Adrenal gland (tissue), 12 donors: ENCODE data around the gene COMMD8. TPM values are rescaled to one million over a fixed set of nuclear protein-coding genes. Genes with fewer than 3 reads are reported as not detected.

ENCODE experiments used
- DNase-seq, 7 donors: peaks; one replicate each; pipeline ENCODE4 v3.0.0-alpha.2; 2019 to 2020
- H3K27ac ChIP-seq, 5 donors: fragments of 200-600 bp; sonication (generic) in 4 of 5; 1 replicate in 3 of 5; 2 replicates in 2 of 5; pipeline versions ENCODE4 v1.5.1 to v1.8.0; 2016 to 2020; ENCODE audit warnings: mild to moderate bottlenecking in 1 of 5
- H3K27me3 ChIP-seq: fragments of 200-600 bp; 2 replicates; pipeline ENCODE4 v1.8.0; 2021
- H3K36me3 ChIP-seq, 2 donors: fragments of 200-600 bp; replicated peaks in 1 of 2; 1 replicate in 1 of 2; 2 replicates in 1 of 2; pipeline versions ENCODE4 v1.5.1 to v1.8.0; 2018 to 2022
- H3K4me1 ChIP-seq, 2 donors: fragments of 200-600 bp; replicated peaks in 1 of 2; 1 replicate in 1 of 2; 2 replicates in 1 of 2; pipeline versions ENCODE4 v1.5.1 to v1.8.0; 2018 to 2021
- H3K4me3 ChIP-seq, 4 donors: fragments of 200-600 bp; sonication (generic) in 3 of 4; one replicate each; pipeline ENCODE4 v1.5.1; 2016 to 2018
- H3K9me3 ChIP-seq, 3 donors: fragments of 200-600 bp; sonication (generic) in 1 of 3; replicated peaks in 1 of 3; 1 replicate in 2 of 3; 2 replicates in 1 of 3; pipeline versions ENCODE4 v1.5.1 to v1.8.0; 2016 to 2021
- CTCF ChIP-seq, 6 experiments: fragments of 450-650 bp in 4 of 6; fragments of 200-600 bp in 2 of 6; sonication (generic) in 1 of 6; IDR thresholded peaks; 1 replicate in 5 of 6; 2 replicates in 1 of 6; pipeline versions ENCODE4 v1.5.1 to v1.8.0; 2016 to 2021; ENCODE audit warnings: antibody characterized with exemption in 6 of 6, mild to moderate bottlenecking in 2 of 6, moderate library complexity in 1 of 6
- POLR2A ChIP-seq, 2 donors: fragments of 450-650 bp; IDR thresholded peaks; one replicate each; pipeline ENCODE4 v1.6.1; 2017; ENCODE audit warnings: antibody characterized with exemption in 2 of 2, mild to moderate bottlenecking in 2 of 2, moderate library complexity in 1 of 2
- WGBS, 4 donors: extraction: QIAGEN DNeasy Blood & Tissue Kit in 2 of 4; methylation state at CpG; one replicate each; pipeline versions ENCODE4 v1.1.5 to v1.1.7; 2013 to 2017; 5-methylcytosine and 5-hydroxymethylcytosine counted together
- intact Hi-C, 2 donors: fragments of 100-400 bp; cut with DNase I; formaldehyde crosslinking; loops; one replicate each; pipeline versions ENCODE4 v1.14.1 to v1.15.0; 2022 to 2023
- polyA plus RNA-seq, 3 donors: library from polyadenylated mRNA; stranded (reverse); fragments of 200-250 nt in 2 of 3; fragments of 350-450 nt in 1 of 3; fragmentation: Illumina TruSeq in 1 of 3; extraction: RNeasy Lipid Tissue Mini Kit (QIAGEN cat#74804) in 1 of 3; gene quantifications; one replicate each; pipeline ENCODE4 v1.2.3, GENCODE V29; 2013 to 2014
- total RNA-seq, 9 donors: library from RNA; depleted of rRNA in 4 of 9; stranded (reverse); fragments of >200 nt in 4 of 9; fragments of 120-200 nt in 1 of 9; fragmentation: NEBNext Ultra II Directional in 1 of 9; extraction: Animal tissue kit (Norgen Biotek cat#: 25700) in 1 of 9; gene quantifications; one replicate each; pipeline versions ENCODE4 v1.1.0 to v1.2.4, GENCODE V29; 2013 to 2023
- donor health status: healthy with polysubstance abuse.
- donor health status: Bipolar disorder and iron deficiency.
- donor health status: DM: yes; HTN: yes; CAD: no.
- donor health status: DM: no; HTN: no; CAD: no.
- donor health status: DM: no; HTN: no; CAD: no.
- donor health status: DM: yes; HTN: yes; CAD: no.

Gene COMMD8
- total and polyA plus RNA-seq, 12 donors, result 6.3 to 33.2 (median 16.1) TPM

DNA sequence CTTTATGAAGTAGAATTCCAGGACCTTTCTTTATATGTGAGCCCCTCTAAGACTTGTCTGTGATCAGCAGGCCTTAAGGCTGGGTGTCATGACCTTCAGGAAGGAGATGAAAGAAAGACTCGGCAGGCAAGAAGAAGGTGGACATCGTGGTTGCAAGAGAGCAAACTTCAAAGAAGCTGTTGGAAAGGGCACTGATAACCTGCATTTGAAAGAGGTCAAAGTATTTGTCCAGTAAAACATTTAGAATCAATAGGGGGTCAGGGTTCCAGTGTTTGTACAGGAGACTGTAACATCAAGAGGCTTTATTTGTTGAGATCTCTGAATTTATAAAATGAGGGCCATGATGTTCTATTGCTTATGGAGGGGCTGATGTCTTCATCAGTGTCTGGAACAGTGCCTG is 44.2 kb downstream of the COMMD8 start:
- no peaks in the 10 kb centered on the region for H3K9me3 ChIP-seq
- TF ChIP-seq POLR2A (IDR thresholded peaks at IDR 0.05) (no peak), CTCF (IDR thresholded peaks at IDR 0.05) (no peak)
- H3K4me1 ChIP-seq, result no peaks in the 10 kb centered on the region
- 40 to 64% (median 52%) methylated on average over 2 of the region's 2 CpGs for WGBS, 4 donors
- no peak overlapping the region for H3K4me3 ChIP-seq
- no peak overlapping the region for H3K27ac ChIP-seq
- DNase-seq, result no peak
- H3K36me3 ChIP-seq, result no peaks in the 10 kb centered on the region
- intact Hi-C loops, result no loop called here
- H3K27me3 ChIP-seq, result no peaks in the 10 kb centered on the region

GRCh38 chr4:47418147-47418546 is 45.4 kb downstream of the COMMD8 start:
- no peak overlapping the region for H3K4me3 ChIP-seq
- 31 to 73% (median 51%) methylated on average over 2 of the region's 2 CpGs for WGBS, 4 donors
- no peak overlapping the region for H3K27ac ChIP-seq
- DNase-seq, result no peak
- intact Hi-C loops, result no loop called here
- no peaks in the 10 kb centered on the region for H3K27me3 ChIP-seq
- no peaks in the 10 kb centered on the region for H3K4me1 ChIP-seq
- no peaks in the 10 kb centered on the region for H3K36me3 ChIP-seq
- no peaks in the 10 kb centered on the region for H3K9me3 ChIP-seq
- TF ChIP-seq POLR2A (IDR thresholded peaks at IDR 0.05) (no peak), CTCF (IDR thresholded peaks at IDR 0.05) (no peak)

- TF ChIP-seq CTCF (IDR thresholded peaks at IDR 0.05) (no peak), POLR2A (IDR thresholded peaks at IDR 0.05) (no peak)
- H3K27ac ChIP-seq, result no peak overlapping the region
- H3K4me3 ChIP-seq, result no peak overlapping the region
- no peaks in the 10 kb centered on the region for H3K9me3 ChIP-seq
- no peaks in the 10 kb centered on the region for H3K4me1 ChIP-seq
- intact Hi-C loops, result no loop called here
- H3K27me3 ChIP-seq, result no peaks in the 10 kb centered on the region
- no peaks in the 10 kb centered on the region for H3K36me3 ChIP-seq
- DNase-seq, result no peak
These were observed 47.8 kb downstream of the COMMD8 start for GRCh38 chr4:47415719-47416118.

DNA sequence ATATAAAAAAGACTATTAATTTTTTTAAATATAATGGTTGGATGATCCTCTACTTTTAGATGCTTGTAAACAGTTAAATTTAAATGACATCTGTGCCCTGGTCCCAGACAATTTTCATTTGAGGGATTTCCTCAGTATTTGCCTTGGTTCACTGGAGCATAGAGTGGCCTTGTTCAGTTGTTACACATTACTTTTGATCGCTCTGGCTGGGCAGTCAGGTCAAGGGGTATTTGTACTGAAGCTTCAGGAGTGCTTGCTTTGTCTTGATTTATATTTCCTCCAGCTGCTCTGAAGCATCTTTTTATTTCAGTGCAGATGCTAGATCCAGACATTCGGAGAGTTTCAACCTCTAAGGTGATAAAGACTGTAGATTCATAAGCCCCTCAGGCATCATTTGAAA is 50.0 kb downstream of the COMMD8 start:
- TF ChIP-seq CTCF (IDR thresholded peaks at IDR 0.05) (no peak), POLR2A (IDR thresholded peaks at IDR 0.05) (no peak)
- WGBS, 4 donors, result 11 to 40% (median 35%) methylated on average over 2 of the region's 2 CpGs

More for the DNA sequence above, 50.0 kb downstream of the COMMD8 start:
- no peak for DNase-seq
- no peak overlapping the region for H3K27ac ChIP-seq
- no peaks in the 10 kb centered on the region for H3K27me3 ChIP-seq
- no peaks in the 10 kb centered on the region for H3K4me1 ChIP-seq
- H3K36me3 ChIP-seq, result no peaks in the 10 kb centered on the region
- intact Hi-C loops, result no loop called here
- no peaks in the 10 kb centered on the region for H3K9me3 ChIP-seq
- H3K4me3 ChIP-seq, result no peak overlapping the region
